HG02943 (cell line): ENCODE results near the gene DEFB124.
"Not testable (repeated sequence)": the region's sequence is repeated elsewhere in the genome, so short reads cannot be mapped to it uniquely, and the experiment has no call there.

ENCODE experiments used
- ATAC-seq: cut with Tn5 transposase; IDR thresholded peaks from one replicate; pipeline ENCODE4 v1.9.1; 2021; ENCODE audit warnings: mild to moderate bottlenecking, low read depth, moderate library complexity; ENCODE audit not compliant: unreplicated experiment

The DEFB124 gene

DNA sequence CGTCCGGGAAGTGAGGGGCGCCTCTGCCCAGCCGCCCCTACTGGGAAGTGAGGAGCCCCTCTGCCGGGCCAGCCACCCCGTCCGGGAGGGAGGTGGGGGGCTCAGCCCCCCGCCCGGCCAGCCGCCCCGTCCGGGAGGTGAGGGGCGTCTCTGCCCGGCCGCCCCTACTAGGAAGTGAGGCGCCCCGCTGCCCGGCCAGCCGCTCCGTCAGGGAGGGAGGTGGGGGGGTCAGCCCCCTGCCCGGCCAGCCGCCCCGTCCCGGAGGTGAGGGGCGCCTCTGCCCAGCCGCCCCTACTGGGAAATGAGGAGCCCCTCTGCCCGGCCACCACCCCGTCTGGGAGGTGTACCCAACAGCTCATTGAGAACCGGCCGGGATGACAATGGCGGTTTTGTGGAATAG is 47.4 kb downstream of the DEFB124 start:
- ATAC-seq, result not testable (repeated sequence)

DNA sequence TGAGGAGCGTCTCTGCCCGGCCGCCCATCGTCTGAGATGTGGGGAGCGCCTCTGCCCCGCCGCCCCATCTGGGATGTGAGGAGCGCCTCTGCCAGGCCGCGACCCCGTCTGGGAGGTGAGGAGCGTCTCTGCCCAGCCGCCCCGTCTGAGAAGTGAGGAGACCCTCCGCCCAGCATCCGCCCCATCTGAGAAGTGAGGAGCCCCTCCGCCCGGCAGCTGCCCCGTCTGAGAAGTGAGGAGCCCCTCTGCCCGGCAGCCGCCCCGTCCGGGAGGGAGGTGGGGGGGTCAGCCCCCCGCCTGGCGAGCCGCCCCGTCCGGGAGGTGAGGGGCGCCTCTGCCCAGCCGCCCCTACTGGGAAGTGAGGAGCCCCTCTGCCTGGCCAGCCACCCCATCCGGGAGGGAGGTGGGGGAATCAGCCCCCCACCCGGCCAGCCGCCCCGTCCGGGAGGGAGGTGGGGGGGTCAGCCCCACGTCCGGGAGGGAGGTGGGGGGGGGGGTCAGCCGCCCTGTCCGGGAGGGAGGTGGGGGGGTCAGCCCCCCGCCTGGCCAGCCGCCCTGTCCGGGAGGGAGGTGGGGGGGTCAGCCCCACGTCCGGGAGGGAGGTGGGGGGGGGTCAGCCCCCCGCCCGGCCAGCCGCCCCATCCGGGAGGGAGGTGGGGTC is 47.9 kb downstream of the DEFB124 start:
- ATAC-seq, result not testable (repeated sequence)

DNA sequence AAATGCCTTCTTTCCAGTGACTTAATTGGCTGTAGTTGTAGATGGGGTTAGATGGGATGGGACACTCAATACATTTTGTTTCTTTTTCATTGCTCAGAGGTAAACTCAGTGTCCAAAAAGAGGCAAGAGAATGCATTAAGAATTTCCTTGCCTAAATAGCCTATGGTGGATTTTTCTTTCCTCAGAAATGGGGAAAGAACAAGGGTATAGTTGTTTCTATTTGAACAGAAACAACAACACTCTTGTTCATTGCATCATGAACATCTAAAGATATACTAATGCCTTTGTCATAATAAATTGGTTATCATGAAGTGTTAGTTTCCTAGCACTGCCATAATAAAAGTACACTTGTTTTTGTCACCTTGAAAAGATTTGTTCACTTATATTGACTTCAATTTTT is 49.1 kb downstream of the DEFB124 start:
- ATAC-seq, result no peak

DNA sequence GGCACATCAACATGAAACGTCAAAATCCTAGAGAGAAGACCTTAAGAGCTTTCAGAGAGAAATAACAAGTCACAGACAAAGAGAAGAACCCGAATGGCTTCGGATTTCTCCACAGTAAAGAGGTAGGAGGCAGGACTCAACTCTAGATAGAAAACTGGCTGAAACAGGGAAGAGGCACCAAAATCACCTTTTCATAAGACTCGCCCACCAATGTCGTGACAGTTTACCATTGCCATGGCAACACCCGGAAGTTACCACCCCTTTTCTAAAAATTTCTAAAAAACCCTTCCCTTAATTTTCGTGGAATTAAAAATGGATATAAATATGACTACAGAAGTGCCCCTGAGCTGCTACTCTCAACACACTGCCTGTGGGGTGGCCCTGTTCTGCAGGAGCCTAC is 56.6 kb downstream of the DEFB124 start:
- ATAC-seq, result no peak

DNA sequence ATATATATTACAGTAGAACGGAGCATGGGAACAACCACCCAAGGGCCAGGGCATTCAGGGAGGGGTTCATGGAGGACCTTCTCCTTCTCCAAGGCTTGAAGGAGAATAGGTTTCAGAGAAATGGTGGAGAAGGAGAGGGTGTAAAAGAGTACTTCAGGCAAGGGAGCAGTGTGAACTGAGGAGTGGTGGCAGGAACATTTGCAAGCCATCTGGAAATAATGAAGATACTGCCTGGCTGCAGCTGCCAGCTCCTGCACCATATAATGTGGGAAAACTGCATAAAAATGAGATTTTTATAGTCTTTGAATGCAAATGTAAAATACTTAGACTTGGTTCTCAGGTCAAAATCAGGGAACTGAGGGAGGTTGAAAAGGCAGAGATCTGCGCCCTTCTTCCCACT is 59.3 kb downstream of the DEFB124 start:
- no peak for ATAC-seq
